Posterior cingulate gyrus (tissue), 11 donors: ENCODE measurements around the gene APEH.
"Not testable (repeated sequence)": the region's sequence is repeated elsewhere in the genome, so short reads cannot be mapped to it uniquely, and the experiment has no call there.

Source experiments
- DNase-seq, 10 donors: peaks; one replicate each; pipeline versions ENCODE4 v3.0.0 to v3.0.0-alpha.2; 2020 to 2021; ENCODE audit warnings: mixed read lengths in 3 of 10
- intact Hi-C: fragments of 100-400 bp; cut with DNase I; formaldehyde crosslinking; loops from one replicate; pipeline ENCODE4 v1.15.1; 2023

Gene APEH

GRCh38 chr3:49688338-49689045 lies 14.3 kb downstream of the APEH start:
- DNase-seq, result peak in 1 of 10 donors; percentile 77
- intact Hi-C loops, result not testable (repeated sequence)

GRCh38 chr3:49689046-49689907 lies 15.1 kb downstream of the APEH start, which contains the start of the genes MST1 and RNF123:
TSS of gene MST1 (minus strand) at chr3:49689474. CDS start at chr3:49688691, 783 bp downstream.
TSS of gene RNF123 (plus strand) at chr3:49689557. CDS start at chr3:49691166, 1,609 bp downstream.
- peak; percentile 74 to 96 (median 82) for DNase-seq
- intact Hi-C loops, result no loop called here

DNA sequence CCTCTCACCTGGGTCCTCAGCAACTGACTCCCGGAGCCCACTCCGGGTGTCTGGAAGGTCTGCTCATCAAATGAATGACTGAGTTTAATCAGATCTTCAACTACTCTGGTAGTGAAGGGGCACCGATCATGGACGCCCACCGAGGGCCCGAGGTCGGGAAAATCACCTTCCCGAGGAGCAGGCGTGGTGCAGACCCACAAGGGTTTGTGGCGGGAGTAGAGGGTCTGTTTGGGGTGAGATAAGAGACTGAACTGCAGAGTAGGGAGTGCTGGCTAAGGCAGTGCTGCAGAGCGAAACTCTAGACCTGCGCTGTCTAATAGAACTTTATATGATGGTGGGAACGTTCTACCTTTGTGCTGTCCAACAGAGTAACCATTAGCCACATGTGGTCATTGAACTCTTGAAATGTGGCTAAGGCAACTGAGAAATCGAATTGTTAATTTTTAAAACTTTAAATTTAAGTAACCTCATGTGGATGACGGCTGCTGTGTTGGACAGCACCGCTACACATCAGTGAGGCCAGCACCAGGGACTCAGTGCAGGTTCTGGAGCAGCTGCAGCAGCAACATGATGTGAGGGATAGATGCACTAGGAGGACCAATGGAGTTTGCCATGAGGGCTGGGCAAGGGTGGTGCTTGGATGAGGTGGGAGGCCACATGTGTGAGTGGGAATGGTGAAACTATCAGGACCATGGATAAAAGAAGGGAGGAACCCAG lies 15.9 kb downstream of the APEH start:
- intact Hi-C loops, result not testable (repeated sequence)
- DNase-seq, result peak in 1 of 10 donors; percentile 49

DNA sequence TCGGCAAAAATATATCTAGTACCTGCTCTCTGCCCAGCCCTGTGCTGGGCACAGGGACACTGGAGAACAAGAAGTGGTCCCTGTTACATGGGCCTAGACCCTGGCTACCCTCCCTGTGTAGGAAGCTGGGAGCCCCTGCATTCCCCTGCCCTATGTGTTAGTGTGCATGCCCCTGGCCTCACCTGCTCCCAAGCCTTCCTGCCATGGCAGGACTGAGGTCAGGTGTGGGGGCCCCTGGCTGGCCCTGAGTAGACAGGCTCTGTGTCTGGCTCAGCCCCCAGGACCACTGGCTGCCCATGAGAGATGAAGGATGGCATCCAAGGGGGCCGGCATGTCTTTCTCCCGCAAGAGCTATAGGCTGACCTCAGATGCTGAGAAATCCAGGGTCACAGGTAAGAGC lies 16.7 kb downstream of the APEH start:
- intact Hi-C loops, result not testable (repeated sequence)
- DNase-seq, result peak in 1 of 10 donors; percentile 45

DNA sequence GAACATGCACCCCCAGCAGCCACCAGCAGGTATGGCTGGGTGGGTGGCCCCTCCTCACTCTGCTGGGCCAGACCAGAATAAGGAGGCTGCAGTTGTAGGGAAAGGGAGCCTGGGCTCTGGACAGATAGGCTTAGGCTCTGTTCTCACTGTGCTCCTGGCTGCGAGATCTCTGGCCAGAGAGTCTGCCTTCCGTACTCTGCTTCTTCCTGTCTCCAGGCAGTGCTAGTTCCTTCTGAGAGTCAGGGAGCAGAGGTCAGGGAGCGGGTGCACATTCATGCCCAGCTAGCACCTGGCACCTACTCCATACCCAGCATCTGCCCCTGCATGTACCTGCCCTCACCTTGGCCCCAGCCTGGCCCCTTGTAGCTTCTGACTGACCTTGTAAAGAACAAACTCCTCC lies 17.3 kb downstream of the APEH start:
- peak in 1 of 10 donors; percentile 43 for DNase-seq
- intact Hi-C loops, result not testable (repeated sequence)

- intact Hi-C loops, result not testable (repeated sequence)
- peak in 1 of 10 donors; percentile 18 for DNase-seq
Observed at GRCh38 chr3:49694409-49695070, 20.4 kb downstream of the APEH start.

- peak in 1 of 10 donors; percentile 17 for DNase-seq
- intact Hi-C loops, result not testable (repeated sequence)
Observed at GRCh38 chr3:49695350-49696015, 21.3 kb downstream of the APEH start.

DNA sequence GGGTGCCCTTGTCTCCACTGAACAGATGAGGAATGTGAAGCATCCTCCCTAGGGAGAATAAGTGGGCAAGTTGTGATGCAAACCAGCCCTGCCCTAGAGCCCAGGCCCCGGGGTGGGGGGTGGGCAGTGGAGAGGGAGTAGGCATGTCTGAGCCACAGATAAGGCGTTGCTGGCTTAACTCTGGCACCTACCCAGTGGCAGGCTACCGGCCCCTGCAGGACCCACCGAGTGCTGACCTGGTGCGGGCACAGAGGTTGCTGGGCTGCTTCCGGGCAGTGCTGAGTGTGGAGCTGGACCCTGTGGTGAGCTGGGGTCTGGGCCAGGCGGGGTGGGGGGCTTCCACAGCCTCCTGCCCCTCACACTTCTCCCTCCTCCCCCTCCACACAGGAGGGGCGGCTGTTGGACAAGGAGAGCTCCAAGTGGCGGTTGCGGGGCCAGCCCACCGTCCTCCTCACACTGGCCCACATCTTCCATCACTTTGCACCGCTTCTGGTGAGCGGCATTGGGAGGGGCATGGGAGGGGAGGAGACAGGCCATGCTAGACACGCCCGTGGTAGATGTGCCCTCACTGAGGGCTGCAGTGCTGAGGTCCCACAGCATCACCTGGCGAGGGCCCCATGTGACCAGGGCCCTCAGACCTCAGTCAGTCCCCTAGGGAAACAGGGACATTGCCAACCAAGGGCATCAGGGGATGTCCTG lies 25.3 kb downstream of the APEH start:
- intact Hi-C loops, result no loop called here
- DNase-seq, result no peak

DNA sequence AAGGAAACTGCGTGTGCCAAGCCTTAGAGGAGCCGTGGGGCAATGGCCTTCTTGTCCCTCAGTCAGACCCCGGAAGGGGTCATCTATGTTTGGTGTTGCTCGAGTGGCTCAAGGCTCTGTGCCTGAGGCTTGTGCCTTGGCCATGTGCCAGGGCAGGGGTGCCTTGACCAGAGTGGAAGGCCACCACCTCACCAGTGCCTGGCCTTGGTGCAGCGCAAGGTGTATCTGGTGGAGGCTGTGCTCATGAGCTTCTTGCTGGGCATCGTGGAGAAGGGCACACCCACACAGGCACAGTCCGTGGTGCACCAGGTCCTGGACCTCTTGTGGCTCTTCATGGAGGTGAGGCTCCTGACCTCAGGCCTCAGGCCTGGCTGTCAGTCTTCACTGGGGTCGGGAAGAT lies 25.9 kb downstream of the APEH start:
- DNase-seq, result no peak
- intact Hi-C loops, result loop anchor here (10.0 kb wide), 1 partner anchor 205 kb away; the partner anchor contains the start of gene MST1R

GRCh38 chr3:49700453-49701128 lies 26.4 kb downstream of the APEH start:
- intact Hi-C loops, result loop anchor here (10.0 kb wide), 1 partner anchor 204 kb away; the partner anchor contains the start of gene MST1R
- DNase-seq, result no peak

DNA sequence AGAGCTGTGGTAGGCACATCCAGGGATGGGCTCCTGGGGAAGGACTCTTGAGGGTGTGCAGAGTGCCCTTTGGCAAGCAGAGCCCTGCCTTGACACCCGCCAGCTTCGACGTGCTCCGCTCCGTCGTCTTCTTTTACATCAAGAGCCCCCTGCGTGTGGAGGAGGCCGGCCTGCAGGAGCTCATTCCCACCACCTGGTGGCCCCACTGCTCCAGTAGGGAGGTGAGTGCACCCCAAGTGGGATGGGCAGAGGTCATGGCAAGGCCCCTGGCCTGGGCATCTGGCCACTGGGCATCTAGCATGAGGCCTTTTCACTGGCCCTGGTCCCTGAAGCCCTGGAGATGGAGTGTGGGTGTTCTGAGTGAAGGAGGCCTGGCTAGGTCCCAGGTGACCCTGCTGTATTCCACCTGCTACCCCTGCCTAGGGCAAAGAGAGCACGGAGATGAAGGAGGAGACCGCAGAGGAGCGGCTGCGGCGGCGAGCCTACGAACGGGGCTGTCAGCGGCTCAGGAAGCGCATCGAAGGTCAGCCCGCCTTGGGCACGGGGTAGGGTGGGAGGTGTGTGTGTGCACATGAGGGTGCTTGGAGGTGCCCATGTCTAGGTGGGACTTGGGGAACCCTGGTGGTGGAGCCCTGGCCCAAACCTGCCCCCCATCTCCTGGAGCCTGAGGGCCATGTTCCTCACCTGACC lies 27.4 kb downstream of the APEH start:
- DNase-seq, result no peak
- intact Hi-C loops, result loop anchor here (10.0 kb wide), 1 partner anchor 203 kb away; the partner anchor contains the start of gene MST1R

GRCh38 chr3:49702672-49703071 lies 28.5 kb downstream of the APEH start:
- no peak for DNase-seq
- intact Hi-C loops, result loop anchor here (10.0 kb wide), 1 partner anchor 202 kb away; the partner anchor contains the start of gene MST1R

DNA sequence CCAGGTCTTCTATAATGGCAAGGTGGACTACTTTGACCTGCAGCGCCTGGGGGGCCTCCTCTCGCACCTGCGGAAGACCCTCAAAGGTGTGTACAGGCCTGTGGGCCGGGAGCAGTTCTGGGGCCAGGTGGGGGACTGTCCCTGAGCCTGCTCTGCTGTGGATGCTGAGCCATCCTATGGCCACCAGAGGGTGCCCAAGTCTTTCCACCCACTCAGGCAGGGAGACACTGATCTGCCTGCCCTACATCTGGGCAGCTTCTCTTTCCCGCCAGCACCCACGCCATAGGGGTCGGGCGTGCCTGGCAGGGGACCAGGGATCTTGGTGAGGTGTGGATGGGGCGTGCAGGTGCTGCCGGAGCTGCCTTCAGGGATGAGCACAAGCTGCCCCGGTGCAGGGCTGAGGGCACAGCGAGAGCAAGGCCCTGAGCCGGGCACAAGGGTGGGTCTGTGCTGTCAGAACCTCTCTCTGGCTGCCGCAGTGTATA lies 29.3 kb downstream of the APEH start:
- peak in 9 of 10 donors; percentile 56 to 96 (median 70) for DNase-seq
- intact Hi-C loops, result loop anchor here (10.0 kb wide), 1 partner anchor 201 kb away; the partner anchor contains the start of gene MST1R

DNA sequence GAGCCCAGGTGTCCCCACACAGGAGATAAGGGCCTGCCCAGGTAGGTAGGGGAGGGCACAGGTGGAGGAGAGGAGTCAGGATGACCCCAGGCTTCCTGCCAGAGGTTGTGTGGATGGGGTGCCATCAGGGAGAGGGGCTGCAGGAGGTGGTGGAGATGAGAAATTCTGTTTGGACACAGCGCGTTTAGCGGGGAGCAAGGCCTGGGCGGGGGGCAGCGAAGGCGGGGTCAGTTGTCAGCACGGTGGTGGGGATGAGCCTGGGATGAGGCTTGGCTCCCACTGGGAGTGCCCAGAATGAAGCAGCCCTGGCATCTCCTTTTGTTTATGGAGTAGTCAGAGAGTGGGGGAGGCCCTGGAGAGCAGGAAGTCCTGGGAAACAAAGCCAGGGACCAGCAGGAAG lies 29.8 kb downstream of the APEH start:
- intact Hi-C loops, result loop anchor here (10.0 kb wide), 1 partner anchor 201 kb away; the partner anchor contains the start of gene MST1R

DNA sequence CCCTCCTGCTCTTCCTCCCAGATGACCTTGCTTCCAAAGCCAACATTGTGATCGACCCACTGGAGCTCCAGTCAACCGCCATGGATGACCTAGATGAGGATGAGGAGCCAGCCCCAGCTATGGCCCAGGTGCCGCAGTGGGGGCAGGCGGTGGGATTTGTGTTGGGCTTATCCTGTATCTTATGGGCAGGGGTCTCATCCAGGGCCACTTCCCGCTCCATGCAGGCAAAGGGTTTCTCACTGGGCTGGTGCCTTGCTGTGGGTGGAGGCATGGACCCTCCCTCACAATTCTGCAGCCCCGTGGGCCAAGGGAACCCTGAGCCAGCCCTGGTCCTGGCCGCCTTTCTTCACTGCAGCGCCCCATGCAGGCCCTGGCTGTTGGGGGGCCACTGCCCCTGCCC lies 30.5 kb downstream of the APEH start:
- peak in 1 of 10 donors; percentile 72 for DNase-seq
- intact Hi-C loops, result loop anchor here (10.0 kb wide), 1 partner anchor 200 kb away; the partner anchor contains the start of gene MST1R

More for the DNA sequence above, 29.8 kb downstream of the APEH start:
- no peak for DNase-seq

DNA sequence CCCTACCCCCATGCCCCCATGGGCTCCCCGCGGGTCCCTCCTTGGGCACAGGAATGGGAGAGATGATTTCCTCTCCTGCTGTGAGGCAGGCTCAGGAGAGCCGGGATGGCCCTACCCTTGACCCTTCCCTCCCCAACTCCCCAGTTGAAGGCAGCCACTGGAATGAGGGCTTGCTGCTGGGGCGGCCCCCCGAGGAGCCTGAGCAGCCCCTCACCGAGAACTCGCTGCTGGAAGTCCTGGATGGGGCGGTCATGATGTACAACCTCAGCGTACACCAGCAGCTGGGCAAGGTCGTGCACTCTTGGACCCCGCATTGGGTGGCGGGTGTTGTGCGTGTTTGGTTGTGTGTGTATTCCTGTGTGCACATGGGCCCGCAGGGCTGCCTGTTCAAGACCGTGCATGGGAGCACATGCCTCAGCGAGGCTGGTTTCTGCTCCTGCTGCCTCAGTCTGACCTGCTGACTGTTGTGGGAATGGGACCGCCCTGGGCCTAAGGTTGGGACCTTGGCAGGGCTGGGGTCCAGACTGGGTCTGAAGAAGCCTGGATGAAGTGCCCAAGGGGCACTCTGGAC lies 31.3 kb downstream of the APEH start:
- intact Hi-C loops, result loop anchor here (10.0 kb wide), 1 partner anchor 199 kb away; the partner anchor contains the start of gene MST1R

More for the DNA sequence above, 31.3 kb downstream of the APEH start:
- DNase-seq, result peak in 1 of 10 donors; percentile 77
